Endothelial cell of umbilical vein (primary cell): Measurements from ENCODE around the gene PASK.

Experiments
- EZH2 ChIP-seq: IDR thresholded peaks from 2 replicates; pipeline ENCODE4 v1.6.1; 2012; ENCODE audit warnings: borderline replicate concordance, low read depth, mild to moderate bottlenecking, moderate library complexity, low read length, inconsistent platforms; ENCODE audit not compliant: severe bottlenecking
- FOS ChIP-seq: IDR thresholded peaks from 2 replicates; pipeline ENCODE4 v1.6.1; 2011; ENCODE audit warnings: mild to moderate bottlenecking, low read length, moderate library complexity, borderline replicate concordance; ENCODE audit not compliant: insufficient read depth
- GATA2 ChIP-seq: IDR thresholded peaks from 2 replicates; pipeline ENCODE4 v1.7.0; 2011; ENCODE audit warnings: low read depth, mild to moderate bottlenecking, moderate library complexity, mixed read lengths, low read length; ENCODE audit not compliant: insufficient read length, insufficient read depth
- JUN ChIP-seq: IDR thresholded peaks from 2 replicates; pipeline ENCODE4 v1.6.1; 2011; ENCODE audit warnings: borderline replicate concordance, low read depth; ENCODE audit not compliant: insufficient read length, insufficient read depth
- MYC ChIP-seq: IDR thresholded peaks from one replicate; pipeline ENCODE4 v1.6.1; 2011; ENCODE audit warnings: mild to moderate bottlenecking, low read depth, low read length
- POLR2A ChIP-seq: IDR thresholded peaks from 2 replicates; pipeline ENCODE4 v1.6.1; 2012; ENCODE audit warnings: low read depth, mild to moderate bottlenecking, control low read depth, low read length
- POLR2AphosphoS5 ChIP-seq: IDR thresholded peaks from 2 replicates; pipeline ENCODE4 v1.6.1; 2012; ENCODE audit warnings: low read depth, mild to moderate bottlenecking, control low read depth, low read length, moderate library complexity; ENCODE audit not compliant: insufficient read depth
- TF ChIP-seq, protein P1 (sequence below): IDR thresholded peaks from 2 replicates; pipeline ENCODE4 v1.6.1; 2011; ENCODE audit not compliant: insufficient read depth, insufficient read length
- TF ChIP-seq, protein P2 (sequence below), 2 donors: IDR thresholded peaks; 1 replicate in 1 of 2; 2 replicates in 1 of 2; pipeline ENCODE4 v1.5.1; 2011; ENCODE audit warnings: low read length in 2 of 2, mild to moderate bottlenecking in 2 of 2, moderate library complexity in 2 of 2, control low read depth in 1 of 2, inconsistent platforms in 1 of 2, low read depth in 1 of 2; ENCODE audit not compliant: insufficient read depth in 1 of 2; ENCODE audit errors: extremely low read depth in 1 of 2

DNA sequence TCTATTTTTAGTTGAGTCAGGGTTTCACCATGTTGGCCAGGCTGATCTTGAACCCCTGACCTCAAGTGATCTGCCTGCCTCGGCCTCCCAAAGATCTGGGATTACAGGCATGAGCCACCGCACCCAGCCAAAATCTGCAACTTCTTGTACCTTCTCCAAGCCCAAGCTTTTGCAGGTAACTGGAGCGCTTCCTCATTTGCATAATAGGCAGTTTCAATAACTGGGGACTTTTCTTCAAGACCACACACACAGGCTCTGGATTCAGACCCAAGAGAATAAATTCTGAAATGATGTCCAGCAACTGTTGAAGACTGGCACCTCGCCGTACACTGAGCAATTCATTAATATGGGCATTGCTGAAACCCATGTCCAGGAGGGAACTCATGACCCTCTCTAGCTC, 50.0 kb downstream of the PASK start:
- TF ChIP-seq, protein P1, sequence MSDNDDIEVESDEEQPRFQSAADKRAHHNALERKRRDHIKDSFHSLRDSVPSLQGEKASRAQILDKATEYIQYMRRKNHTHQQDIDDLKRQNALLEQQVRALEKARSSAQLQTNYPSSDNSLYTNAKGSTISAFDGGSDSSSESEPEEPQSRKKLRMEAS, result no peak
- TF ChIP-seq, protein P2, sequence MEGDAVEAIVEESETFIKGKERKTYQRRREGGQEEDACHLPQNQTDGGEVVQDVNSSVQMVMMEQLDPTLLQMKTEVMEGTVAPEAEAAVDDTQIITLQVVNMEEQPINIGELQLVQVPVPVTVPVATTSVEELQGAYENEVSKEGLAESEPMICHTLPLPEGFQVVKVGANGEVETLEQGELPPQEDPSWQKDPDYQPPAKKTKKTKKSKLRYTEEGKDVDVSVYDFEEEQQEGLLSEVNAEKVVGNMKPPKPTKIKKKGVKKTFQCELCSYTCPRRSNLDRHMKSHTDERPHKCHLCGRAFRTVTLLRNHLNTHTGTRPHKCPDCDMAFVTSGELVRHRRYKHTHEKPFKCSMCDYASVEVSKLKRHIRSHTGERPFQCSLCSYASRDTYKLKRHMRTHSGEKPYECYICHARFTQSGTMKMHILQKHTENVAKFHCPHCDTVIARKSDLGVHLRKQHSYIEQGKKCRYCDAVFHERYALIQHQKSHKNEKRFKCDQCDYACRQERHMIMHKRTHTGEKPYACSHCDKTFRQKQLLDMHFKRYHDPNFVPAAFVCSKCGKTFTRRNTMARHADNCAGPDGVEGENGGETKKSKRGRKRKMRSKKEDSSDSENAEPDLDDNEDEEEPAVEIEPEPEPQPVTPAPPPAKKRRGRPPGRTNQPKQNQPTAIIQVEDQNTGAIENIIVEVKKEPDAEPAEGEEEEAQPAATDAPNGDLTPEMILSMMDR (IDR thresholded peaks at IDR 0.05; ENCODE audit: extremely low read depth in 1 of 2, insufficient read depth in 1 of 2, low read depth in 1 of 2, low read length in 2 of 2), result no peak
- no peak for TF ChIP-seq JUN
- TF ChIP-seq MYC, result no peak
- TF ChIP-seq POLR2A, result no peak
- no peak for TF ChIP-seq FOS
- no peak for TF ChIP-seq POLR2AphosphoS5
- TF ChIP-seq EZH2, result no peak
- TF ChIP-seq GATA2, result no peak
